GM23248 (cell line): ENCODE results near the gene WRNIP1. TPM values are rescaled to one million over a fixed set of nuclear protein-coding genes. Genes with fewer than 3 reads are reported as not detected.

ENCODE experiments used
- DNase-seq: peaks from one replicate; pipeline ENCODE4 v3.0.0-alpha.2; 2015
- H2AFZ ChIP-seq: fragments of 200-600 bp; sonication (generic); 2 replicates; pipeline ENCODE4 v1.6.1; 2016; ENCODE audit warnings: antibody characterized with exemption
- H3F3A ChIP-seq: fragments of 200-600 bp; sonication (generic); 2 replicates; pipeline ENCODE4 v1.6.1; 2016; ENCODE audit warnings: mild to moderate bottlenecking, antibody characterized with exemption, mixed run types; ENCODE audit not compliant: insufficient read depth
- H3K27ac ChIP-seq: fragments of 200-600 bp; sonication (generic); 2 replicates; pipeline ENCODE4 v1.5.1; 2016; ENCODE audit warnings: mild to moderate bottlenecking
- H3K27me3 ChIP-seq: fragments of 200-600 bp; sonication (generic); replicated peaks from 2 replicates; pipeline ENCODE4 v1.6.1; 2016; ENCODE audit warnings: mild to moderate bottlenecking; ENCODE audit not compliant: insufficient read depth
- H3K36me3 ChIP-seq: fragments of 200-600 bp; sonication (generic); 2 replicates; pipeline ENCODE4 v1.6.1; 2016; ENCODE audit warnings: low read depth, mild to moderate bottlenecking
- H3K4me1 ChIP-seq: fragments of 200-600 bp; sonication (generic); 2 replicates; pipeline ENCODE4 v1.6.1; 2016; ENCODE audit warnings: mild to moderate bottlenecking; ENCODE audit not compliant: insufficient read depth
- H3K4me2 ChIP-seq: fragments of 200-600 bp; sonication (generic); one replicate; pipeline ENCODE4 v1.6.1; 2016; ENCODE audit warnings: mild to moderate bottlenecking; ENCODE audit not compliant: unreplicated experiment
- H3K4me3 ChIP-seq: fragments of 200-600 bp; sonication (generic); 2 replicates; pipeline ENCODE4 v1.5.1; 2016; ENCODE audit warnings: mild to moderate bottlenecking
- H3K79me2 ChIP-seq: fragments of 200-600 bp; sonication (generic); 2 replicates; pipeline ENCODE4 v1.6.1; 2016; ENCODE audit warnings: mild to moderate bottlenecking; ENCODE audit not compliant: insufficient read depth
- H3K9ac ChIP-seq: fragments of 200-600 bp; sonication (generic); 2 replicates; pipeline ENCODE4 v1.6.1; 2016; ENCODE audit warnings: mild to moderate bottlenecking
- H3K9me2 ChIP-seq: fragments of 200-600 bp; sonication (generic); 2 replicates; pipeline ENCODE4 v1.6.1; 2016; ENCODE audit warnings: mixed run types, mild to moderate bottlenecking, moderate library complexity; ENCODE audit not compliant: insufficient read depth
- H3K9me3 ChIP-seq: fragments of 200-600 bp; sonication (generic); one replicate; pipeline ENCODE4 v1.6.1; 2017; ENCODE audit warnings: low read depth
- H4K20me1 ChIP-seq: fragments of 200-600 bp; sonication (generic); 2 replicates; pipeline ENCODE4 v1.6.0; 2016; ENCODE audit not compliant: insufficient read depth
- EZH2 ChIP-seq: fragments of 200-600 bp; sonication (generic); IDR thresholded peaks from 2 replicates; pipeline ENCODE4 v1.6.1; 2018; ENCODE audit warnings: antibody characterized with exemption, mild to moderate bottlenecking; ENCODE audit not compliant: insufficient read depth, poor library complexity, severe bottlenecking
- EZH2phosphoT487 ChIP-seq: fragments of 200-600 bp; sonication (generic); IDR thresholded peaks from 2 replicates; pipeline ENCODE4 v1.6.1; 2018; ENCODE audit warnings: antibody characterized with exemption, moderate library complexity, mild to moderate bottlenecking, low read depth; ENCODE audit not compliant: insufficient read depth
- WGBS, 2 experiments: methylation state at CpG; one replicate each; pipeline ENCODE4 v1.1.6; 2015 to 2017; ENCODE audit warnings: low lambda C conversion rate in 2 of 2, low coverage in 1 of 2; ENCODE audit errors: missing lambda C conversion rate in 2 of 2; 5-methylcytosine and 5-hydroxymethylcytosine counted together
- in situ Hi-C: fragments of 300-500 bp; cut with MboI; formaldehyde crosslinking; loops from 2 replicates; pipeline ENCODE4 v1.15.0; 2020
- polyA plus RNA-seq: library from polyadenylated mRNA; unstranded; fragments of >200 nt; fragmentation: Nextera tagmentation; extraction: Ambion mirVana; gene quantifications from 2 replicates; pipeline ENCODE4 v1.2.1, GENCODE V29; 2016
- total RNA-seq: library from RNA; depleted of rRNA; stranded (reverse); fragments of >200 nt; shearing (Covaris generic); gene quantifications from 2 replicates; pipeline ENCODE4 v1.2.3, GENCODE V29; 2014

WRNIP1 gene
- total and polyA plus RNA-seq, 2 experiments from 2014 or later: 17.0 to 63.1 TPM

DNA sequence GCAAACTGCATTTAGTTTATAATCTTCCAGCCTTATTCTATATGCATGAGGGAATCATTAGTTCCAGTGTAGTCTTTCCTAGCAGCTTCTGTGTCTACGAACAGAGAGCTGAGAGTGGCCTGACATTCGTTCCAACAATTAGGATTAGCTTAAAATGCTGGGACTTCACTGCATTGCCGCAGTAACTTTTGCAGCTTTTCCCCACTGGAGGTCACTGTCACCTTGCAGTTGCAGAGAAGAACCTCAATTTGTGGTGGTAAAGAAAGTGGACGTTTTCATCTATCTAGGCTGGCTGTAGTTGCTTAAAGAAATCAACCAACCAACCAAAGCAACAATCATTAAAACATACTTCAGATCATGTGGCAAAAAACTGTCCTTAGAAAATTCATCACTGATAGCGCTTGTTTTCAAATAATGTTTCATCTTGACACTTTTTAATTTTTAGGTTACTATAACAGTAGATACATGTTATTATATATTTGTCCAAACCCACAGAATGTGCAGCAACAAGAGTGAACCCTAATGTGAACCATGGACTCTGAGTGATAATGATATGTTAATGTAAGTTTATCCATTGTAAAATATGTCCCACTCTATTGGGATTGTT lies 26.7 kb upstream of the WRNIP1 start:
- H3K9me3 ChIP-seq: no peaks in the 10 kb centered on the region
- peaks cover 3% of the 10 kb centered on the region; the same call in 1 of the 2 replicates for H3K4me1 ChIP-seq
- H3K9ac ChIP-seq: no peak overlapping the region
- no peaks in the 10 kb centered on the region for H3K27me3 ChIP-seq
- H4K20me1 ChIP-seq: no peaks in the 10 kb centered on the region
- TF ChIP-seq EZH2phosphoT487 (no peak), EZH2 (no peak)
- H3K79me2 ChIP-seq: no peaks in the 10 kb centered on the region
- no peak overlapping the region for H3K27ac ChIP-seq
- in situ Hi-C loops: no loop called here
- H3K4me2 ChIP-seq: no peak overlapping the region
- DNase-seq: peak; percentile 71
- H3K9me2 ChIP-seq: no peaks in the 10 kb centered on the region
- H3K4me3 ChIP-seq: no peak overlapping the region
- WGBS, 2 experiments: 22% methylated on average over 5 of the region's 5 CpGs
- H2AFZ ChIP-seq: peak overlapping the region; percentile 16; the same call in 1 of the 2 replicates
- no peaks in the 10 kb centered on the region for H3K36me3 ChIP-seq
- H3F3A ChIP-seq: peaks cover 8% of the 10 kb centered on the region; the same call in 1 of the 2 replicates

DNA sequence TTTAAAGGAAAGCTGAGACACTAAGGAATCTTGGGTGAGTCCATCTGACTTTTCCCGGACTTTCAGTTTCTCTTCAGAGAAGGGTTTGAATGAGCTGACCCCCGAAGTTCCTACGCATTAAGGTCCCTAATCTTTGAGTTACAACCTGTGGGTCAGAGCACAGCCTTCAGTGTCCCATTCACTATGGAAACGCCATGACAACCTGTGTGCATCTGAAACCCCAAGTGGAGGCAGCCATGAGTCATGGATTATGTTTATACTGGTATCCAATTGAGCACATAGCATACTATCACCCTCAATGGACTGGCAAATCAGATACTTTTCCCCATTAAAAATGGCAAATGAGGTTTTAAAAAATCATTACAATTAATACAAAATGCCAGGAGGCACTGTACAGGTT lies 25.9 kb upstream of the WRNIP1 start:
- 93 to 96% methylated on average over 4 of the region's 4 CpGs for WGBS, 2 experiments

DNA sequence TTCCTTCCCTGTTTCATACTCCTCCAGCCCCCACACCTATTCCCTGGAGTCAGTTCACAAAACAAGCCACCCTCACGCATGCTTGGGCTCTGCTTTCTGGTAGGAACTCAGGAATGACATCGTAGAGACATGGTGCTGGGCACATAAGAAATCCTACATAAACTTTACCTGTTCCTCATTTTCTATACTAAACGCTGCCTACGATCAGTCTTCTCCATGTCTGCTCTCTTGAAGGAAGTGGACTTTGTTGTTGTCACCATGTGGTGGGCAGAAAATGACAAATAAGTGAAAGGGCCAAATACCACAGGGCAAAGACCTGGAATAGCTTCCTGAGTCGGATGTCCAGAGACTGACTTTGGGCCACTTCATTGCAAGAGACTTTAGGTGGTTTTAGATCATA lies 24.6 kb upstream of the WRNIP1 start:
- Histone ChIP-seq H3K9ac (no peak overlapping the region), H3K79me2 (no peaks in the 10 kb centered on the region), H2AFZ (no peak overlapping the region), H3K27ac (no peak overlapping the region), H3K4me3 (no peak overlapping the region), H4K20me1 (no peaks in the 10 kb centered on the region), H3K4me2 (no peak overlapping the region), H3K36me3 (no peaks in the 10 kb centered on the region), H3K9me2 (no peaks in the 10 kb centered on the region), H3F3A (no peaks in the 10 kb centered on the region), H3K9me3 (no peaks in the 10 kb centered on the region), H3K27me3 (no peaks in the 10 kb centered on the region), H3K4me1 (peaks cover 3% of the 10 kb centered on the region; the same call in 1 of the 2 replicates)
- 87 to 90% methylated on average over 5 of the region's 5 CpGs for WGBS, 2 experiments
- in situ Hi-C loops: no loop called here
- DNase-seq: no peak
- TF ChIP-seq EZH2 (no peak), EZH2phosphoT487 (no peak)

More for the DNA sequence above, 25.9 kb upstream of the WRNIP1 start:
- Histone ChIP-seq H2AFZ (no peak overlapping the region; the same call in 1 of the 2 replicates), H3K9me3 (no peaks in the 10 kb centered on the region), H3K4me3 (no peak overlapping the region), H3K27ac (no peak overlapping the region), H3K4me2 (no peak overlapping the region), H3K79me2 (no peaks in the 10 kb centered on the region), H3K9me2 (no peaks in the 10 kb centered on the region), H3K36me3 (no peaks in the 10 kb centered on the region), H3K4me1 (peaks cover 3% of the 10 kb centered on the region; the same call in 1 of the 2 replicates), H3K9ac (no peak overlapping the region), H3F3A (peaks cover 8% of the 10 kb centered on the region; the same call in 1 of the 2 replicates), H3K27me3 (no peaks in the 10 kb centered on the region), H4K20me1 (no peaks in the 10 kb centered on the region)
- peak; percentile 56 for DNase-seq
- TF ChIP-seq EZH2 (no peak), EZH2phosphoT487 (no peak)
- in situ Hi-C loops: no loop called here

DNA sequence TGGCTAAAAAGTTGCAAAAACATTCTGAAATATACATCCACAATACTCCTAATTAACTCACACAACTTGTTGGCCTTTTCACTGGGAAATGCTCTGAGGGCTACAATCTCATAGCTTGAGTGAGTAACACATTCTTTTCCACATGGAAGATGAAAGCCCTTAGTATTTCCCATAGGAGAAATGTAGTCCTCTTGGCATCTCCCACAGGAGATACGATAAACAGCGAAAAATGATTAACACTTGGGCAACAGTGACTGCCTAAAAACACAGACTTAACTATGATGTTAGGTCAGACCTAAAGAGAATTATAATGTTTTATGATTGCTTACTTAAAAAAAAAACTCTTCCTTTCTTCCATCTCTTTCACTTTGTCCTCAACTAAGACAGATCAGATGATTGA lies 23.4 kb upstream of the WRNIP1 start:
- Histone ChIP-seq H3K4me1 (peaks cover 3% of the 10 kb centered on the region; the same call in 1 of the 2 replicates), H3K4me3 (no peak overlapping the region), H3K79me2 (no peaks in the 10 kb centered on the region), H2AFZ (no peak overlapping the region), H3K9ac (no peak overlapping the region), H3K4me2 (no peak overlapping the region), H3K36me3 (no peaks in the 10 kb centered on the region), H3K9me3 (no peaks in the 10 kb centered on the region), H3F3A (no peaks in the 10 kb centered on the region), H3K27ac (no peak overlapping the region), H4K20me1 (no peaks in the 10 kb centered on the region), H3K27me3 (no peaks in the 10 kb centered on the region), H3K9me2 (no peaks in the 10 kb centered on the region)
- no peak for DNase-seq
- 93 to 100% methylated on average over 2 of the region's 2 CpGs for WGBS, 2 experiments
- TF ChIP-seq EZH2phosphoT487: no peak
- no peak for TF ChIP-seq EZH2
- in situ Hi-C loops: no loop called here
